ENCODE results near the gene COPG2.

- no peak for TF ChIP-seq ZNF274 (IDR thresholded peaks at IDR 0.05; ENCODE audit: low read depth, low read length)
- no peak for TF ChIP-seq YY1 (IDR thresholded peaks at IDR 0.05; ENCODE audit: insufficient read depth, insufficient read length)
Measured at GRCh38 chr7:130468612-130469011, 199.9 kb downstream of the COPG2 start.
